Iris pigment epithelial cell (primary cell): ENCODE data around the gene CETN2.
"Not testable (repeated sequence)": the region's sequence is repeated elsewhere in the genome, so short reads cannot be mapped to it uniquely, and the experiment has no call there.

Experiments
- DNase-seq: peaks from one replicate; pipeline ENCODE4 v3.0.0-alpha.2; 2011; ENCODE audit warnings: low read depth

The CETN2 gene

GRCh38 chrX:152832520-152832919 lies 2.0 kb upstream of the CETN2 start:
- no peak for DNase-seq

DNA sequence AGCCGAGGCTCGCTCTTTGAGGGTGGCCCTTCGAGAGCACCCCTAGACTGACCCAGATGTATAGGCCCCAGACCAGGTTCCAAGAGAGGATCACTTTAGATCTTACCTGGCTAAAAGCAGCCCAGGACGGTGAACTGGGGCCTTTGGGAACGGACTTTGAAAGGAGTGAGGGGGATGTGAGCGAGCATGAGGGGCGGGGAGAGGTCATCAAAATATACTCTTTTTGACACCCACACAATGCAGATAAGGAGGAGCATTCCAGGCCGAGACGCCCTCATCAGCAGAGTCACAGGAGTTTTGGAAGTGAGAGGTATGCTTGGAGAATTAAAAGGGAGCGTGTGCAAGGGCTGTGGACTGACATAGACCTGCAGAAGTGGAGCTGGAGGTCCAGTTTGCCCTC lies 834 bp upstream of the CETN2 start:
- DNase-seq = no peak

DNA sequence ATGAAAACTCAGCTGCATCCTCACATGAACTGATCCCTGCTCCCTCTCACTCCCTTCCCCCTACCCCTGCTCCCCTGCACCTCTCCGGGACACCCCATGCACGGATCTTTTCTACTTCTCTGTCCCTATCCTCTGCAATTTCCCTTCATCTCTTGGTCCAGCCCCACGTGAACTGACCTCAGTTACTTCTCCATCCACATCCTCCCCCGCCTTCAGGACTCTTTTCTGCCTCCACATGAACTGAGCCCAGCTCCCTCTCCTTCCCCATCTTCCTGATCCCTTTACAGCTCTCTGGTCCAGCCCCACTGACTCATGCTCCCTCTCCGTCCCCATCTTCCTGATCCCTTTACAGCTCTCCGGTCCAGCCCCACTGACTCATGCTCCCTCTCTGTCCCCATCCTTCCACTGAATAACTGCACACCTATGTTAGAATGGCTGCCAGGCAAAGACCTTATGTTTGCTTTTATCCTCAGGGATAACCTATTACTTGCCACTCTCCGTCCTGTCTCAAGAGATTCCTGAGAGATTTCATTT lies 5.6 kb downstream of the CETN2 start:
- DNase-seq = no peak

DNA sequence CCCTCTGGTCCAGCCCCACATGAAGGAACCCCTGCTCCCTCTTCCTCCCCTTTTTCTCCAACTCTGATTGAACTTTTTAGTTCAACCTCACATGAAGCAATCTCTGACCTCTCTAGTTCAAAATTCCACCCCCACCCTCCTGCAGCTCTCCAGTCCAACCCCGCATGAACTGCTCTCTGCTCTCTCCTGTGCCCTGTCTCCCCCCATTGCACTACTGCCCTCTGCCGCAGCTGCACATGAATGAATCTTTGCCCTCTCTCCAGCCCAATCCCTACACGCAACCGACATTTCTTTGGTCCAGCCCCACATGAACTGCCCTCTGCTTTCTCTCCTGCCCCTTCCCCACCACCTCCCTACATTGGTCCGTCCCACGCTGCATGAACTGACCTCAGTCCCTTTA lies 6.9 kb downstream of the CETN2 start:
- DNase-seq = no peak

GRCh38 chrX:152822383-152823086 lies 8.0 kb downstream of the CETN2 start:
- no peak for DNase-seq

DNA sequence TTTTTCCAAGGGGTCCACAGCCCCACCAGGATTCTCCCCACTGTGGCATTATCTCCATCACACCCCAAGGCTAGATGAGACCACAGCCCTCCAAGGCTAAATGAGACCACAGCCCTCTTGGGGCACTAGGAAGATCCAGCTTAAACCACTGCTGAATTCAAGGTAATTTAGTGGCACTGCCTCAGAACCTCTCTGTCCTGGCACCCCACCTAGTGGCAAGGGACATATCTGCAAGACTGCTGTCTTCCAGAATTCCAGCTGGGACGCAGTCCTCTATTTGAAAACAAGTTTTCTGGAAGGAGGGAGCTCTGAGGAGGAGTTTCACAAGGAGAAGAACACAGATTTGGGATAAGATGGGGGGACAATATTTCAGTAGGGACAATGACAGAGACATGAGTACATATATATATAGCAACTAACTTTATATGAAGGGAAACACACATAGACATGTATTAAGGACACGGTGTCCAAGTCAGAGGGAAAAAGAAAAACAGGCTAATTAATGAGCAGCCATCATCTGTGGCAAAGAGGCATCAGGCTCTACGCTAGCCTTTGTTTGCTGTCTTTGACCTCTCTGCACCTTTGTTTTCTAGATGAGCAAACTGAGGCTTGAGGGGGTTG lies 9.3 kb downstream of the CETN2 start:
- peak; percentile 31 for DNase-seq

GRCh38 chrX:152819732-152820131 lies 10.8 kb downstream of the CETN2 start:
- peak; percentile 36 for DNase-seq

- no peak for DNase-seq
Measured at GRCh38 chrX:152819266-152819665, 11.3 kb downstream of the CETN2 start.

DNA sequence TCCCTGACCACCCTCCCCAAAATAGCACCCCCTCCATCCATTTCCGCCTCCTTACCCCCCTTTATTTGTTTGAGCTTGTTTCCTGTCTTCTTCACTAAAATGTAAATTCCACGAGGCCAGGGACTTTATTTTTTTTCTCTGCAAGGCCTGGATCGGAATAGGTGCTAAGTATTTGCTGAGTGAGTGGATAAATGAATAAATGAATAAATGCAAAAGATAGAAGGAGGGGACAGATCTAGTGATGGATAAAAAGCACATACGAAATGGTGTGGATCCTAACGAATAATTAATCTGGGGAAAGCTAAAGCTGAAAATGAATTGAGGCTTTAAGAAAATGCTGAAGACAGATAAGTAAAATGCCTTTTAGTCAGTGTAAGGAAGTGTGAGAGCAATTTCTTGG lies 12.2 kb downstream of the CETN2 start:
- no peak for DNase-seq

GRCh38 chrX:152817078-152817764 lies 13.3 kb downstream of the CETN2 start:
- DNase-seq = peak; percentile 45

GRCh38 chrX:152814048-152814447 lies 16.5 kb downstream of the CETN2 start:
- no peak for DNase-seq

- no peak for DNase-seq
Measured at GRCh38 chrX:152813206-152813605, 17.4 kb downstream of the CETN2 start.

- no peak for DNase-seq
Measured at GRCh38 chrX:152810403-152810802, 20.2 kb downstream of the CETN2 start.

GRCh38 chrX:152806035-152806434 lies 24.5 kb downstream of the CETN2 start:
- DNase-seq = no peak

DNA sequence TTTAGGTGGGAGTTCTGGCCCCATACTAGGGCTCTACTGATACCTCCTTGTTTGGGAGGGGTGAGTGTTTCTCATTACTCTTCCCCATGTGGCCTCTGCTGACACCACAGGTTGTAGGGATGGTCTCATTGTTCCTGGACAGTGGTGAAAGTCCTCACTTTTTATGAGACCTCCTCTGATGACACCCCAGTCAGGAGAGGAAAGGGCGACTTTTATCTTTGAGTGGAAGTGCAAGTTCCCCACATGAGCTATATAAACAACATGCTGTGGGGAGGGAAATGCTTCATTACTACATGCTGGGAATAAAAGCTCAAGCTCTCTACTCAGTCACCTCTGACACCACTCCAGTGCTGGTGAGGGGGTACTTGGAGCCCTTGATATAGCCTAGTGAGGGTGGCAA lies 31.6 kb downstream of the CETN2 start:
- DNase-seq = no peak

GRCh38 chrX:152787062-152787461 lies 43.5 kb downstream of the CETN2 start:
- DNase-seq = not testable (repeated sequence)
